PC-3 (cell line): ENCODE results near the gene PRSS12. TPM values are rescaled to one million over a fixed set of nuclear protein-coding genes. Genes with fewer than 3 reads are reported as not detected.

Experiments used
- ATAC-seq: fragments of 200-7000 bp; cut with Tn5 transposase; 2 replicates; pipeline ENCODE4 v1.9.1; 2020; ENCODE audit warnings: mild to moderate bottlenecking, moderate library complexity
- BruUV-seq: library from RNA; stranded (reverse); fragments of 400-500 nt; replicated peaks from 2 replicates; lab custom pipeline; 2021; lab: Mats Ljungman, UMichigan
- CTCF ChIA-PET: fragments of 300-600 bp; sonication (Branson Sonifier 250); formaldehyde crosslinking; loops from one replicate; lab custom pipeline; 2022; ENCODE audit warnings: antibody characterized with exemption; lab: Charles Lee
- POLR2A ChIA-PET: fragments of 300-600 bp; sonication (Branson Sonifier 250); formaldehyde crosslinking; loops from one replicate; lab custom pipeline; 2022; ENCODE audit warnings: antibody characterized with exemption; ENCODE audit not compliant: unreplicated experiment; lab: Charles Lee
- DNase-seq: peaks from one replicate; pipeline ENCODE4 v3.0.0-alpha.2; 2015
- H2AFZ ChIP-seq: fragments of 300-600 bp; sonication (generic); 2 replicates; pipeline ENCODE4 v1.6.0; 2016; ENCODE audit warnings: antibody characterized with exemption, low read length
- H3F3A ChIP-seq: fragments of 300-600 bp; sonication (generic); one replicate; pipeline ENCODE4 v1.6.0; 2017; ENCODE audit warnings: antibody characterized with exemption, low read length, control low read depth, mild to moderate bottlenecking; ENCODE audit not compliant: unreplicated experiment
- H3K27ac ChIP-seq: fragments of 300-600 bp; sonication (generic); 2 replicates; pipeline ENCODE4 v1.5.1; 2016; ENCODE audit warnings: mild to moderate bottlenecking, low read length
- H3K27me3 ChIP-seq: fragments of 300-600 bp; sonication (generic); 2 replicates; pipeline ENCODE4 v1.6.1; 2016; ENCODE audit warnings: low read length, mixed read lengths
- H3K36me3 ChIP-seq: fragments of 300-600 bp; sonication (generic); 2 replicates; pipeline ENCODE4 v1.6.1; 2016; ENCODE audit warnings: low read depth, mixed run types, low read length, mixed read lengths
- H3K4me1 ChIP-seq: fragments of 300-600 bp; sonication (generic); 2 replicates; pipeline ENCODE4 v1.5.1; 2016; ENCODE audit warnings: low read length; ENCODE audit not compliant: insufficient read depth
- H3K4me2 ChIP-seq: fragments of 300-600 bp; sonication (generic); 2 replicates; pipeline ENCODE4 v1.6.0; 2016; ENCODE audit warnings: low read length
- H3K4me3 ChIP-seq: fragments of 300-600 bp; sonication (generic); 2 replicates; pipeline ENCODE4 v1.5.1; 2016; ENCODE audit warnings: mild to moderate bottlenecking, low read length, mixed read lengths
- H3K79me2 ChIP-seq: fragments of 300-600 bp; sonication (generic); 2 replicates; pipeline ENCODE4 v1.6.1; 2017; ENCODE audit warnings: low read length, mixed read lengths
- H3K9ac ChIP-seq: fragments of 300-600 bp; sonication (generic); 2 replicates; pipeline ENCODE4 v1.6.0; 2016; ENCODE audit warnings: mild to moderate bottlenecking, low read length
- H3K9me2 ChIP-seq: fragments of 300-600 bp; sonication (generic); replicated peaks from 2 replicates; pipeline ENCODE4 v1.6.1; 2016; ENCODE audit warnings: mixed run types, low read length, mixed read lengths
- H3K9me3 ChIP-seq: fragments of 300-600 bp; sonication (generic); 2 replicates; pipeline ENCODE4 v1.6.1; 2016; ENCODE audit warnings: low read length, mixed read lengths
- H4K20me1 ChIP-seq: fragments of 300-600 bp; sonication (generic); 2 replicates; pipeline ENCODE4 v1.6.1; 2016; ENCODE audit warnings: low read length, mixed read lengths
- EZH2 ChIP-seq: fragments of 300-600 bp; sonication (generic); IDR thresholded peaks from one replicate; pipeline ENCODE4 v1.6.1; 2017; ENCODE audit warnings: antibody characterized with exemption, mild to moderate bottlenecking, low read length; ENCODE audit not compliant: unreplicated experiment
- EZH2phosphoT487 ChIP-seq: fragments of 300-600 bp; sonication (generic); IDR thresholded peaks from 2 replicates; pipeline ENCODE4 v1.6.1; 2018; ENCODE audit warnings: mild to moderate bottlenecking, antibody characterized with exemption, low read length, borderline replicate concordance
- intact Hi-C: fragments of 100-400 bp; cut with micrococcal nuclease; formaldehyde crosslinking; loops from 2 replicates; pipeline ENCODE4 v1.9.0; 2023
- total RNA-seq: library from RNA; depleted of rRNA; stranded (reverse); fragments of >200 nt; gene quantifications from 2 replicates; pipeline ENCODE4 v1.2.3, GENCODE V29; 2014
- TF ChIP-seq, protein P1 (sequence below): fragments of 300-600 bp; sonication (generic); conservative IDR thresholded peaks from 2 replicates; pipeline ENCODE4 v1.5.1; 2017; ENCODE audit warnings: antibody characterized with exemption, low read depth, mild to moderate bottlenecking, low read length

Gene PRSS12
- total RNA-seq, 1 experiment from 2014 or later, result 1.5 TPM

DNA sequence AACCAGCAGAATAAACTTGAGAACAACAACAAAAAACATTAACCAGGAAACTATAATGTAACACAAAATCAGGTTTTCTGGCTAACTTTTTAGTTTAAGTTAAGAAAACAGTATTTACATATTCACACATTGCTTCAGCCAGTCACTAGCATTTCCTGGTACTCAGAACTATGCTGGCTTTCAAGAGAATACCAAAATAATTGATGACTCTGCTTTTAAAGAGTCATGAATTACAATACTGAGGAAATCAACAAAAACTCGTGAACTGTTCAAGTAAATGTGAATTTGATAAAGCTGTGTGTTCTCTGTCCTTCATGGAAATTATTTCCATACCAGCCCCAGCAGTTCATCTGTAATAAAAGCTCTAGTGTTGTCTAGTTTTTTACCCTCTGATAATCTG lies 27.4 kb downstream of the PRSS12 start:
- Histone ChIP-seq H3K36me3 (no peaks in the 10 kb centered on the region), H3K9me2 (no peaks in the 10 kb centered on the region), H4K20me1 (no peaks in the 10 kb centered on the region), H3K4me2 (no peak overlapping the region), H2AFZ (no peak overlapping the region), H3K9me3 (no peaks in the 10 kb centered on the region), H3K4me1 (no peaks in the 10 kb centered on the region), H3K4me3 (no peak overlapping the region), H3K27me3 (no peaks in the 10 kb centered on the region), H3F3A (no peaks in the 10 kb centered on the region), H3K79me2 (no peaks in the 10 kb centered on the region), H3K27ac (no peak overlapping the region), H3K9ac (no peak overlapping the region)
- no peak for TF ChIP-seq EZH2
- no peak for TF ChIP-seq EZH2phosphoT487
- TF ChIP-seq, protein P1, sequence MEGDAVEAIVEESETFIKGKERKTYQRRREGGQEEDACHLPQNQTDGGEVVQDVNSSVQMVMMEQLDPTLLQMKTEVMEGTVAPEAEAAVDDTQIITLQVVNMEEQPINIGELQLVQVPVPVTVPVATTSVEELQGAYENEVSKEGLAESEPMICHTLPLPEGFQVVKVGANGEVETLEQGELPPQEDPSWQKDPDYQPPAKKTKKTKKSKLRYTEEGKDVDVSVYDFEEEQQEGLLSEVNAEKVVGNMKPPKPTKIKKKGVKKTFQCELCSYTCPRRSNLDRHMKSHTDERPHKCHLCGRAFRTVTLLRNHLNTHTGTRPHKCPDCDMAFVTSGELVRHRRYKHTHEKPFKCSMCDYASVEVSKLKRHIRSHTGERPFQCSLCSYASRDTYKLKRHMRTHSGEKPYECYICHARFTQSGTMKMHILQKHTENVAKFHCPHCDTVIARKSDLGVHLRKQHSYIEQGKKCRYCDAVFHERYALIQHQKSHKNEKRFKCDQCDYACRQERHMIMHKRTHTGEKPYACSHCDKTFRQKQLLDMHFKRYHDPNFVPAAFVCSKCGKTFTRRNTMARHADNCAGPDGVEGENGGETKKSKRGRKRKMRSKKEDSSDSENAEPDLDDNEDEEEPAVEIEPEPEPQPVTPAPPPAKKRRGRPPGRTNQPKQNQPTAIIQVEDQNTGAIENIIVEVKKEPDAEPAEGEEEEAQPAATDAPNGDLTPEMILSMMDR, result no peak
- ATAC-seq (no peak), DNase-seq (no peak)
- CTCF ChIA-PET, result no interaction called here
- BruUV-seq, result no TSS peak
- intact Hi-C loops, result loop anchor here (5.0 kb wide), 1 partner anchor 43 kb away; no protein-coding TSS in a partner anchor
- POLR2A ChIA-PET, result no interaction called here

DNA sequence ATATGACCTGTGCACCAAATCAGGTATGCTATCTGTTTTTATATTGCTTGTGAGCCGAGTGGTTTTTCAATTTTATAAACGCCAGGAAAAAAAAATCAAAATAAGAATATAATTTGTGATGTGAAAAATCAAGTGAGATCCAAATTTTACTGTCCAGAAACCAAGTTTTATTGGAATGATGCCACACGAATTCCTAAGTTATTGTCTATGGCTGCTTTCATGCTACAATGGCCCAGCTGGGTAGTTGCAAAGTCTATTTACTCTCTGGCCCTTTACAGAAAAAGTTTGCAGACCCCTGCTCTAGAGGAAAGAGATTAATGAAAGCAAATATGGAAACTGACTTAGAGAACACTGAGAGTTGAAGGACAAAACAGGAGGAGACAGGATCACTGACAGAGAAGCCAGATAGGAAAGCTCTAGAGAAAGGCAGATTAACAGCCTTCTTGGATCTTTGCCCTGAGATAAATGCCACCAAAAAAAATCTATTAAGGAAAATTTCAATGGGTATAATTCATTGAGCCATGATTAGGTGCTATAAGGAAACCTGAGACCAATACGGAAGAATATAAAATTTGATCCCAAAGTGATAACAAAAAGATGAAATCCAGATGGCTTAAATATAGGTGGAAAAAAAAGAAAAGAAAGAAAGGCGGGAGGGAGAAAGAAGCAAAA lies 29.8 kb downstream of the PRSS12 start:
- Histone ChIP-seq H2AFZ (no peak overlapping the region), H3K9me2 (no peaks in the 10 kb centered on the region), H3K4me2 (no peak overlapping the region), H3K36me3 (no peaks in the 10 kb centered on the region), H3F3A (no peaks in the 10 kb centered on the region), H3K27ac (no peak overlapping the region), H4K20me1 (no peaks in the 10 kb centered on the region), H3K27me3 (no peaks in the 10 kb centered on the region), H3K4me3 (no peak overlapping the region), H3K79me2 (no peaks in the 10 kb centered on the region), H3K4me1 (no peaks in the 10 kb centered on the region), H3K9ac (no peak overlapping the region), H3K9me3 (no peaks in the 10 kb centered on the region)
- no TSS peak for BruUV-seq
- no peak for DNase-seq
- CTCF ChIA-PET, result no interaction called here
- intact Hi-C loops, result no loop called here
- no peak for ATAC-seq
- POLR2A ChIA-PET, result no interaction called here
- TF ChIP-seq, protein P1, result no peak
- TF ChIP-seq EZH2phosphoT487 (no peak), EZH2 (no peak)

DNA sequence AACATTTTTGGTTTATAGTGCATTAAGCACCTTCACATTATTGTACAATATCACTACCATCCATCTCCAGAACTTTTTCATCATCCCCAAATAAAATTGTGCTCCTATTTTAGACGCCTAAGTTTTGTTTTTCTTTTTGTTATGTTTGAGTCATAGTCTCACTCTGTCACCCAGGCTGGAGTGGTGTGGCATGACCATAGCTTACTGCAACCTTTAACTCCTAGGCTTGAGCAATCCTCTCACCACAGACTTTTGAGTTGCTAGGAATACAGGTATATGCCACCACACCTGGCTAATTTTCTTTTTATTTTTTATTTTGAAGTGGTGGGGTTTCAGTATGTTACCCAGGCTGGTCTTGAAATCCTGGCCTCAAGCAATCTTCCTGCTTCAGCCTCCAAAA lies 33.9 kb downstream of the PRSS12 start:
- no peaks in the 10 kb centered on the region for H3K9me2 ChIP-seq
- TF ChIP-seq EZH2 (no peak), EZH2phosphoT487 (no peak)
- TF ChIP-seq, protein P1, result no peak
- H3K36me3 ChIP-seq, result no peaks in the 10 kb centered on the region
- H3K4me3 ChIP-seq, result no peak overlapping the region
- H4K20me1 ChIP-seq, result no peaks in the 10 kb centered on the region
- no peaks in the 10 kb centered on the region for H3K4me1 ChIP-seq
- intact Hi-C loops, result no loop called here
- ChIA-PET CTCF (no interaction called here), POLR2A (no interaction called here)
- H3K79me2 ChIP-seq, result no peaks in the 10 kb centered on the region
- BruUV-seq, result no TSS peak
- H3K9me3 ChIP-seq, result no peaks in the 10 kb centered on the region
- H3F3A ChIP-seq, result no peaks in the 10 kb centered on the region
- DNase-seq, result no peak
- no peak overlapping the region for H3K9ac ChIP-seq
- no peaks in the 10 kb centered on the region for H3K27me3 ChIP-seq
- no peak for ATAC-seq
- no peak overlapping the region for H3K4me2 ChIP-seq
- H2AFZ ChIP-seq, result no peak overlapping the region
- H3K27ac ChIP-seq, result no peak overlapping the region
